AG04450 (cell line): ENCODE results near the gene PCDHB5. TPM values are rescaled to one million over a fixed set of nuclear protein-coding genes. Genes with fewer than 3 reads are reported as not detected.
"Not testable (repeated sequence)": the region's sequence is repeated elsewhere in the genome, so short reads cannot be mapped to it uniquely, and the experiment has no call there.

Experiments
- CTCF ChIA-PET: fragments of 300-600, 350-600 bp; formaldehyde crosslinking; extraction: SDS; loops from one replicate; lab custom pipeline; 2022; ENCODE audit warnings: antibody characterized with exemption, inconsistent platforms; lab: Charles Lee
- POLR2A ChIA-PET: fragments of 350-600 bp; formaldehyde crosslinking; extraction: SDS; loops from one replicate; lab custom pipeline; 2021; ENCODE audit warnings: antibody characterized with exemption, inconsistent platforms; lab: Yijun Ruan, JAX
- DNase-seq: peaks from one replicate; pipeline ENCODE4 v3.0.0-alpha.2; 2011; ENCODE audit warnings: low read depth, low spot score
- H3K27ac ChIP-seq: one replicate; pipeline ENCODE4 v1.5.1; 2012; ENCODE audit warnings: low read depth, low read length, control low read depth
- H3K27me3 ChIP-seq: one replicate; pipeline ENCODE4 v1.6.0; 2012; ENCODE audit warnings: low read length; ENCODE audit not compliant: control insufficient read depth, insufficient read depth
- H3K4me3 ChIP-seq: 2 replicates; pipeline ENCODE4 v1.5.1; 2011; ENCODE audit warnings: mild to moderate bottlenecking, low read depth, low read length, control low read depth
- H3K9me3 ChIP-seq: 2 replicates; pipeline ENCODE4 v1.5.1; 2012; ENCODE audit warnings: low read length; ENCODE audit not compliant: control insufficient read depth, insufficient read depth
- CTCF ChIP-seq: IDR thresholded peaks from 2 replicates; pipeline ENCODE4 v1.5.1; 2011; ENCODE audit warnings: low read depth, low read length, control low read depth, inconsistent platforms
- polyA plus RNA-seq: library from polyadenylated mRNA; depleted of rRNA; stranded (reverse); fragments of >200 nt; gene quantifications from 2 replicates; pipeline ENCODE4 v1.2.3, GENCODE V29; 2011

PCDHB5 gene
- polyA plus RNA-seq, 1 experiment: 0.68 TPM

GRCh38 chr5:141155540-141156374, 20.8 kb downstream of the PCDHB5 start:
- ChIA-PET CTCF (interaction anchor here (0.5 kb wide), 1 partner anchor 91 kb away, joined by 5 read pairs; no protein-coding TSS in a partner anchor), POLR2A (no interaction called here)
- no peak for TF ChIP-seq CTCF
- H3K27me3 ChIP-seq: no peaks in the 10 kb centered on the region
- no peak overlapping the region for H3K27ac ChIP-seq
- peaks cover 43% of the 10 kb centered on the region for H3K9me3 ChIP-seq
- H3K4me3 ChIP-seq: no peak overlapping the region
- no peak for DNase-seq

GRCh38 chr5:141157356-141157755, 22.4 kb downstream of the PCDHB5 start:
- H3K4me3 ChIP-seq, POLR2A ChIA-PET, DNase-seq, CTCF ChIA-PET, H3K27ac ChIP-seq, H3K27me3 ChIP-seq: not testable (repeated sequence)
- peaks cover 29% of the 10 kb centered on the region for H3K9me3 ChIP-seq

- H3K27me3 ChIP-seq, POLR2A ChIA-PET, CTCF ChIA-PET, H3K27ac ChIP-seq, DNase-seq, H3K4me3 ChIP-seq: not testable (repeated sequence)
- H3K9me3 ChIP-seq: peaks cover 28% of the 10 kb centered on the region
Observed at GRCh38 chr5:141157901-141158300, 22.9 kb downstream of the PCDHB5 start.

GRCh38 chr5:141172381-141173204, 37.6 kb downstream of the PCDHB5 start, which contains the start of gene PCDHB7:
TSS of gene PCDHB7 (plus strand) at chr5:141172644. CDS start at chr5:141172836, 192 bp downstream.
- no peak for DNase-seq
- peak; percentile 37; the same call in 1 of the 2 replicates for TF ChIP-seq CTCF
- no peak within 1 kb of the TSS; the same call in 1 of the 2 replicates for H3K4me3 ChIP-seq
- H3K27ac ChIP-seq: no peak within 1 kb of the TSS
- ChIA-PET CTCF (interaction anchor here (0.7 to 2.2 kb wide), 4 partner anchors 10 to 395 kb away, joined by 3 to 13 read pairs (median 6); partner anchors contain the start of genes PCDHB11 and PCDHB16), POLR2A (no interaction called here)
- H3K9me3 ChIP-seq: peaks cover 16% of the 10 kb centered on the region
- H3K27me3 ChIP-seq: no peaks in the 10 kb centered on the region

- DNase-seq, POLR2A ChIA-PET, CTCF ChIA-PET, H3K27me3 ChIP-seq, H3K27ac ChIP-seq, H3K4me3 ChIP-seq: not testable (repeated sequence)
- H3K9me3 ChIP-seq: peaks cover 21% of the 10 kb centered on the region
Observed at GRCh38 chr5:141174291-141175104, 39.5 kb downstream of the PCDHB5 start.

GRCh38 chr5:141175933-141176332, 40.9 kb downstream of the PCDHB5 start:
- Histone ChIP-seq H3K9me3 (peaks cover 26% of the 10 kb centered on the region), H3K27ac (no peak overlapping the region), H3K4me3 (no peak overlapping the region), H3K27me3 (no peaks in the 10 kb centered on the region)
- ChIA-PET POLR2A (no interaction called here), CTCF (no interaction called here)
- no peak for DNase-seq
- TF ChIP-seq CTCF: no peak

GRCh38 chr5:141177577-141178191, 42.7 kb downstream of the PCDHB5 start, which contains the start of gene PCDHB8:
TSS of gene PCDHB8 (plus strand) at chr5:141177790. CDS start at chr5:141178035, 245 bp downstream.
- CTCF ChIA-PET: interaction anchor here (1.4 kb wide), 1 partner anchor 386 kb away, joined by 5 read pairs; no protein-coding TSS in a partner anchor
- H3K4me3 ChIP-seq, POLR2A ChIA-PET, H3K27ac ChIP-seq, H3K27me3 ChIP-seq, DNase-seq: not testable (repeated sequence)
- peaks cover 26% of the 10 kb centered on the region for H3K9me3 ChIP-seq

- DNase-seq, H3K27me3 ChIP-seq, POLR2A ChIA-PET, CTCF ChIA-PET, H3K27ac ChIP-seq, H3K4me3 ChIP-seq: not testable (repeated sequence)
- peaks cover 25% of the 10 kb centered on the region for H3K9me3 ChIP-seq
Observed at GRCh38 chr5:141179371-141179770, 44.4 kb downstream of the PCDHB5 start.
